Measurements from ENCODE around the gene HMGB2.
A peak's percentile ranks its signal among the peaks of the same experiment; 100 is the strongest.

HMGB2 gene

DNA sequence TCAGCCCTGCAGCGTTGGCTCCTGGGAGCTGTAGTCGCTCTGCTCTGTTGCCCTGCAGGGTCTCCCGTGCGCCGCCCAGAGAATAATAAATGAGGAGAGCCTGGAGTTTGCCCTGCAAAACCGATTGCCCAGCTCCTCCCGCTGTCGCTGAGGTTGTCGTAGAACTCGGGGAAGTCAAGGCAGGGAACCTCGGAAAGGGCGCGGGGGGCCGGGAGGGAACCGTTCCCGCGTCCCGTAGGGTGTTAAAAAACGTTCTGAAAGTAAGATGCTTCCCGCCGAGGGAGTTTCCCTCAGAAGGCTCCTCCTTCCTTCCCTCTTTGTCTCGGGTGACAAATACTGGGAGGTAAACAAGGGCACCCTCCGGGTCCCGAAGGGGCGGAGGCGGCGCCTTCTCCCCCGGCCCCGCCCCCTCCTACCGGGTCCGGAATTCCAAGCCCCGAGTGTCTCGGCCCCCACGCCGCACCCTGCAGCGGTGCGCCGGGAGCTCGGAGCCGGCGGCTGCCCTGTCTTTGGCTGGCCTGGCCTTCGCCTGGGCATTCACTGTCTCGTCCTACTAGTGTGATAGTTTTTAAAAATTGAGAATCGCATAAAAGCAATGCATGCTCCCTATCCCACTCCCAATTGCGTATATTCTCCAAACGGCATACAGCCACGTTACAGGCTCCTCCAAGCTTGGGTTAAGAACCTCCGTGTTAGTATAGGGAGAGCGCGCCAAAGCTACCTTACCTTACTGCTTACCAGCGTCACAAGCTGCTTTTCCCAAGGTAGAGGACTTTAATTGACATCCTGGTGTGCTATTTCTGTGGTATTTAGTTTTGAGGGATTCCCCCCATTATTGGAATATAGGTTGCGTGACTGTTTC is 964 bp upstream of the HMGB2 start:
- peak; percentile 86 for DNase-seq

DNA sequence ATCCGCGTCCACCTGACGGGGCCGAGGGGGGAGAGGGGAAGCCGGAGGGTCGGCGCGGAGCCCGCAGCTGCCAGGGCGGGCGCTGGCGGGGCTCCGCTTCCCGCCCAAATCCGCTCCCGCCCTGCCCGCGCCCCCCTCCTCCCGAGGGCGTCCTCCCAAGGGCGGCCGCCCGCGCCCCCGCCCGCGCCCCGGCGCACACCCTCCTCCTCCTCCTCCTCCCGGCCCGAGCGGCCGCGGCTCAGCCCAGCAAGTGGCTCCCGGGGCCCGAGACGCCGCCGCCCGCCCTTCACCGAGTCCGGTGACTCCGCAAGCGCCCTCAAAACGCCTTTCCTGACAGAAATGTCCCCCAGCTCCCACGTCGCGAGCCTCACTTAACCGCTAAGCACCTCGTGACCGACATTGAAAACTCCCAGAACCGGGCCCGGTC is 487 bp downstream of the HMGB2 start:
- no peak for DNase-seq

DNA sequence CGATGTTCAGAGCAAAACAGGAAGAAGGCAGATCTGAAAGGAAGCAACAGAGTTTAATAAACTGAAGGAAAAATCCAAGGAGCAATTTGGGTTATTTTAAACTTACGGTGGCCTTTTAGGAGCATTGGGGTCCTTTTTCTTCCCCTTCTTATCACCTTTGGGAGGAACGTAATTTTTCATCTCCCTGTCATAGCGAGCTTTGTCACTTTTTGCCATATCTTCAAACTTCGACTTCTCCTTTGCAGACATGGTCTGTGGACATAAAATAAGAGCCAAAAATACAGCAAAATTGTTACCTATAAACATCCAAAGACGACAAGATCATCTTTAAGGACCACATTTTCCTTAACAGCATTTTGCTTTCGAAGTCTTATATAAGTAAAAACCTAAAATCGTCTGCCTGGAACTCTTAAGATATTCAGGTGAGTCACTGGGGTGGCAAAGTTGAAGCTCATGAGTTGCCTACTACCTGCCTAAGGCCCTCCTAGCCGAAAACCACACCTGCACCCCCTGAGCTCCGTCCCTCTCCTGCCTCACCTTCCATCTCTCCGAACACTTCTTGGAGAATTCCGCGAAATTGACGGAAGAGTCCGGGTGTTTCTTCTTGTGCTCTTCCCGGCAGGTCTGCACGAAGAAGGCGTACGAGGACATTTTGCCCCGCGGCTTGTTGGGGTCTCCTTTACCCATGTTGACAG is 1.0 kb downstream of the HMGB2 start:
- no peak for DNase-seq

DNA sequence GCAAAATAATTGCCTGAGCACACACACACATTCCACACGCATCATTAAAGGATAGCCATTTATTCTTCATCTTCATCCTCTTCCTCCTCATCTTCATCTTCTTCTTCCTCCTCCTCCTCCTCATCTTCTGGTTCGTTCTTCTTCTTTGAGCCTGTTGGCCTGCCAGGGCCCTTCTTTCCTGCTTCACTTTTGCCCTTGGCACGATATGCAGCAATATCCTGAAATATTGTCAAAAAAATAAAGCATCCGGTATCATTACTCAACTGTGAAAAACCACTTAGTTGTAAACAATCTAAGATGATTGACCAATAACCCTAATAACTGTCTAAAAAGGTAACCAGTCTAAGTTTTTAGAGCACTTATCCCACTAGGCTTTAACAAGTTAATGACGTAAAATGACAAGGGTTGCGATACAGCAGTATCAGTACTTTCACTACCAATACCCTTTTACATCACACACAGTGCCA is 2.1 kb downstream of the HMGB2 start:
- no peak for DNase-seq

DNA sequence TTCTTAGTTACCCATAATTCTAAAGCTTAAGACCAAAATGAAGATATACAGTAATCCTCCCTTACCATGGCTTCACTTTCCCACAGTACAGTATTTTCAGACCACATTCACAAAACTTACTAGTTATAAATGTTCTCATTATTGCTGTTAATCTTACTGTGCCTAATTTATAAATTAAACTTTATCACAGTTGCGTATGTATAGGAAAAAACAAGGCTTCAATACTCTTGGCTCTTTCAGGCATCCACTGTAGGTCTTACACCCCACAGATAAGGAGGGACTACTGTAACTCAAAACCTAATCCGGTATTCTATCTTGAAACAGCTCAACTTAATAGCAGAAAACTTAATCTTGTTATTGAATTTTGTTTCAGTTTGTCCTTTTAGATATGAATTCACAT is 3.6 kb downstream of the HMGB2 start:
- DNase-seq = no peak

DNA sequence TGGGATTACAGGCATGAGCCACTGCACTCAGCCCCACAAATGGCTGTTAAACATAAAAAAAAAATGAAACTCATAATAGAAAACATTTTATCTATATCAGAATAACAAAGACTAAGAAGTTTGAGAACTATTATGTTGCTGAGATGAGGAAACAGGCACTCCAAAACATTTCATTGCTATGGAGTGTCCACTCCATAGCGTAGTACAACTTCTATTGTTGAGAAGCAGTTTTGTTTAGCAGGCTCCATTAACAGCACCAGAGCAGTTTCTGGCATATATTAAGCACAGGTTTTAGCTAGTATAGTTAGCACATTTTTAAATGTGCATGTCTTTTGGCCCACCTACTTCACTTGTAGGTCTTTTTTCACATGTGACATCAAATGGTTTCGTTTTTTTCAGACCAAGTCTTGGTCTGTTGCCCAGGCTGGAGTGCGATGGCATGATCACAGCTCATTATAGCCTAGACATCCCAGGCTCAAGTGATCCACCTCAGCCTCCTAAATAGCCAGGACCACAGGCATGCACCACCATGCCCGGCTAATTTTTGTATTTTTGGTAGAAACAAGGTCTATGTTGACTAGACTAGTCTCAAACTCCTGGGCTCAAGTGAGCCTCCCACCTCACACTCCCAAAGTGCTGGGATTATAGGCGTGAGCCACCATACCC is 5.8 kb downstream of the HMGB2 start:
- no peak for DNase-seq

DNA sequence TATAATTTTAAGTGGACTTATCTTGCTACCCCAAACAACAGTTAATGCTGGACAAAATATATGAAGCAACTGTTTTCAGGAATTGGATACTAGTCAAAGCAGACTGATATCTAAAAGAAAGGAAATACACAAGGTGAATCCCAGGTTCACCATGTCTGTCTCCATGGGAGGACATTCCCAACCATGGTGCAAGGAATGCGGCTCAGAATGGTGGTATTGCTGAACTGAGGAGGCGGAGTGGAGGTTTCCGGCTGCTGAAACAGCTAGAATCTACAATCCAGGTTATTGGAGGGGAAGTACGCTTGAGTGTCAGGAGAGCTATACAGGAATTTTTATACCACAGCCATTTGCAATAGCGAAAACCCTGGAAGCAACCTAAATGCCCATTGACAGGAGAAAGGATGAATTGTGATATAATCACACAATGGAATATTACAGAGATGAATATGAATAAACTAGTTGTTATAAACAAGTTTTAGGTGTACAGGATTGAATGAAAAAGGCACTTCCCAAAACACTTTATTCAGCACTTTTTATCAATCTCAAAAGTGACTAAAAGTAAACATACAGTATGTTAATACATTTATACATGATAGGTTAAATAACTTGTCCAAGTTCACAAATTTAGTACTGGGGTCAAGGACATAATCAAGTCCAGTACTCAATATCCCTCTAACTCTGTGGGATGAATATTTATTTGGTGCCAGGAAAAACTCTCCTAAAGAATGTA is 9.0 kb downstream of the HMGB2 start:
- peak; percentile 46 for DNase-seq

DNA sequence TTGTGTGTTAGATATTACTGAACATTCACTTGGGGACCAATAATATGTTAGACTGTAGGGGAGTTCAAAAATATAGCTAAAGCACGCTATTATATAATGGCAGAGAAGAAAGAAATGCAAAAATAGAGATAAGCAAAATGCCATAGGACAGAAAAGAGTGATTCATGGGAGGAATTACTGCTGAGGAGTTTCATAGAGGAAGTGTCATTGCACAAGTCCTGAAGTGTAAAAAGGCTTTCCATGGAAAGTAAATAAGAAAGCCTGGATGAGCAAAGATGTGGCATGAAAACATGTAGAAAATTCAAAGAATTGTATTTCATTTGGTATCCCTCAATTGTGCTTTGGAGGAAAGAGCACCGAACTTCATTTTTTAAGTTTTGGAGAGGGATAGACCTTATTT is 14.5 kb downstream of the HMGB2 start:
- DNase-seq = no peak

DNA sequence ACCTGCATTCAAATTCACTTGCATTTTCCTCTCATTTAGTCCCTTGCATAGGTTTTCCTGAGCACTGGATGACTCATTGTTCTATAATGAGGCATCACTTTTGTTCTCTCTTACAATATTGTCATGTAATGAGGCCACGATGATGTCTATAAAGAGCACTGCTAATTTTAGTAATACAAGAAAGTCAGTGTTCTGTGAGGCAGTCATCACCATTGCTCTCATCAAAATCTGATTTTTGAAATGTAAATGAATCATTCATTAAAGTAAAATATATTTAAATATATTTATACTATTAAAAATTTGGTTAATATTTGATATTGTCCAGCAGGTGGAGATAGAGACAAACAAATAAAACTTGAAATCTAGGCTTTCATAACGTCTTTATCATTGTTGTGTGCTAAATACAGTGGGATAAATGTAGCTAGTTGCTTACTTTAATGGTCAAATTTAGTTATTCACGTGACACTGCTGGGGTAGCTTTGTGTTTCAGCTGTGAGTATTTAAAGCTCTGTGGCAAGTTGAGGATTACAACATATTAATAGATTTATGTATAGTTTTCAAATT is 15.4 kb downstream of the HMGB2 start:
- peak; percentile 81 for DNase-seq

DNA sequence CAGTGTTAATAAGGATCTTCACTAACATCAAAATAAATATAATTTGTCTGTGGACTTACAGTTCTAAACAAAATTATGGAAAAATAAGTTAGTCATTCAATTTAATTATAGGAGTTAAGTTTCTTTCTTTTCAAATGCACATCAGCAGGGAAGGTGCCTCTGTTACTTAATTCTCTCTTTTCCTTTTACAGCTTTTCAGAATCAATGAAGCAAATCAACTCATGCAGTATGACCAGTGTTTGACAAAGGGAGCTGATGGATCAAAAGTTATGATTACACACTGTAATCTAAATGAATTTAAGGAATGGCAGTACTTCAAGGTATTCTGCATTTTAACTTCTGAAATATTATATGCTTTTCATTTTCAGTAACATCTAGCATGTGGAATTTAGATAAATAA is 15.9 kb downstream of the HMGB2 start:
- DNase-seq = peak; percentile 68

DNA sequence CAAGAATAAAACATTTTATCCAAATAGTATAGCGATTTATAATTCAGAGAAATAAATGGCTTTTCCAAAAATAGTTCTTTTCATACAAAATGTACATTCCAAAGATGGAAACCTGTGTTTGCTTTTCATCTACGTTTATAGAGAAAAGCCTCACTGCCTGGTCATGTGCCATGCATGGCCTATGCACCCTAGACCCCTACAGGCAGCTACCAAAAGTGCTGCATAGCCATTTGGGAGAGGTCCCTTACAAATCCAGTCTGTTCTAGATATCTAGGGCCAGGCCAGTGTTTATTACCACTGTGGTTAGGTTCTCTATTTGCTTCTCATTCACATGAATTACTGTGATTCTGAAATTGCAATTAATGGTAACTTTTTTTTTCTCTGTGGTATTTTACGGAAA is 17.2 kb downstream of the HMGB2 start:
- DNase-seq = no peak

DNA sequence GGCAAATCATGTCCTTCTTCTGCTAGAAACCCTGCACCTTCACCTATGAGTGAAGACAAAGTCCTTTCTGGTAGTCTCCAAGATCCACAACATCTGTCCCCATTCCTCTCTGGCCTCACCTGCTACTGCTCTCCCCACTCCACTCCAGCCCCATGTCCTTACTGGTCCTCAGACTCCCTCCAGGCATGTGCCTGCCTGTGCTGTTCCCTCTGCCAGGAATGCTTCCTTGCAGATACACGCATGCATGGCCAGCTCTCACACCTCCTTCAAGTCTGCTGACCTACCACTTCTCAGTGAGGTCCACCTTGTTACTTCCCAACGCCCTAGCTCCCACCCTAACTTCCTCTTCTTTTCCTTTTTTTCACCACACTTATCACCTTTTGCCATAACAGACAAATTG is 18.1 kb downstream of the HMGB2 start:
- DNase-seq = no peak

DNA sequence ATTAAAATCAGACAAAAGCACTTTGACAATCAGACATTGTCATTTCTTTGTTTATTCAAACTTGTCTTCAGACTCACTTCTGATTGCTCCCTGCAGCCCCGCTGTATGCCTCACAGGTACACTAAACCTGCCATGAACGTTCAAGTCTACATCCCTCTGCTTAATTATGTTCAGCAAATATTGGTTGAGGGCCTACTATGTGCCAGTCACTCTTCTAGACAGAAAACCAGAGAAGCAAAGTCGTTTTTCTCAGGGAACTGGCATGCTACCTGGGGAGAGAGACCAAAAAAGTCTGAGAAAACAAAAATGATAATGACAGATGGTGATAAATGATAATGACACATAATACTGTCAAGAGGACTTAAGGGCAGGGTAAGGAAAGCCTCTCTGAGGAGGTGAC is 19.4 kb downstream of the HMGB2 start:
- DNase-seq = no peak

DNA sequence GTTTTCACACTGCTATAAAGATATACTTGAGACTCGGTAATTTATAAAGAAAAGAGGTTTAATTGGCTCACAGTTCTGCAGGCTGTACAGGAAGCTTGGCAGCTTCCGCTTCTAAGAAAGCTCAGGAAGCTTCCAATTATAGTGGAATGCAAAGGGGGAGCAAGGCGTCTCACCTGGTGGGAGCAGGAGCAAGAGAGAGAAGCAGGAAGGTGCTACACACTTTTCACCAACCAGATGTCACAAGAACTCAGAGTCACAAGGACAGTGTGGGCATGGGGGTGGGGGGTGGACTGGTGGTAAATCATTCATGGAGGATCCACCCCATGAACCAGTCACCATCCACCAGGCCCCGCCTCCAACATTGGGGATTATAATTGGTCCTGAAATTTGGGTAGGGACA is 22.8 kb downstream of the HMGB2 start:
- no peak for DNase-seq

DNA sequence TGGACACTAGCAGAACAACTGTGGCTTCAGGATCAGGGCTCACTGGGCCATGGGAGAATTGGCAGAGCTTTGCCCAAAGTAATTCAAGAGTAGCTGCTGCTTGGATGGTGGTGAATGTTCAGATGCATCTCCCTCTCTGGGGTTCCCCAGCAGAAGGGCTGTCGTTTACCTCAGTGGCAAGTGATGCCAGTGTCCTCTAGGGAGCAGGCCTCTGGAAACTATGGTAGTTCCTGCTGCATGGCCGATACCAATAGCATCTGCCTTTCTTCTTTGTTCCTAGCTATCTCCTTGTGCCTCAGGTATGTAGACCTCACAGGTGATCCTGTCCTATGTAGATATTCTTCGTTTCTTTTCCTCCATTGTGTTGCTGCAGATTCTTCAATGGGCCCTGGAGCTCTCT is 26.4 kb downstream of the HMGB2 start:
- no peak for DNase-seq

DNA sequence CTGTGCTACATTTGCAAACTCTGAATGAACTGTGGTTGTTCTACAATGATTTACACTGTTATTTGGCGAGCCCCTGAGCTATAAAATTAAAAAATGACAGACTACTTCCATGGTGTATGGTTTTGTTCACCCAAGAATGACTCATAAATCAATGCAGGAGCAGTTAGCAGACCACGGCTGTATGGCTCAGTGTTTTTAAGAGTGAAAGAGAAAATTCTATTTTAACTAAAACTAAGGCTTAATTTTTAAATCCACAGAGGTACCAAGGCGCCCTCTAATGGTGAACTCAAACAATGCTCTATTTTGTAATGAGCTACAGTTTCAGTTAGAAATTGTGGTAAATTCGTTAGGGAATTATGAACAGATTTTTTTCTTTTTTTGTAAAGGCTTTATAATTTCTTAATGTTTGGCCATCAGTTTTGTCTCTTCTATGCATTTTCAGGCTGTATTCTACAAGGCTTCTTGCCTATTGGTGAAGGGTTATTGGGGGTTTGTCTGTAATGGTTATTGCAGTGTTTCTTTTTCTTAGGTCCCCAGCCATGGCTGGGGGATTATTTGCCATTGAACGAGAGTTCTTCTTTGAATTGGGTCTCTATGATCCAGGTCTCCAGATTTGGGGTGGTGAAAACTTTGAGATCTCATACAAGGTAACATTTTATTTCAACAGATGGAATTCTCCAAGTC is 32.5 kb downstream of the HMGB2 start:
- peak; percentile 20 for DNase-seq

DNA sequence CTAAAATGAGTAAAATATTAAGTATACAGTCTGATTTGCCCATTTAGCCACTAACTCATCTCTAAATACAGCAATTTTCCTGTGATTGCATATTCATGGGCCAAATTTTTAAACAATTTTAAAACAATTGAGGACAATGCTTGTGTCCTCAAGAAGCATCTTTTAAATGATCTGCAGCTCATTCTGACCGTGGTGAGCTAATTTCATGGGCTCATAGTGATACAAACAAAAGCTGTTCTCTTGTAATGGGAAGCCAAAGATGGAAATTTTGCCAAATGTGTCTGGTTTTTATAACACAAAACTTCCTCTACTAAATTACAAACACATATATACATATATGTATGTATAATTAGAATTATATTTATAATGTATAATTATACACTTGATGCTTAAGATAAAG is 39.7 kb downstream of the HMGB2 start:
- DNase-seq = no peak

DNA sequence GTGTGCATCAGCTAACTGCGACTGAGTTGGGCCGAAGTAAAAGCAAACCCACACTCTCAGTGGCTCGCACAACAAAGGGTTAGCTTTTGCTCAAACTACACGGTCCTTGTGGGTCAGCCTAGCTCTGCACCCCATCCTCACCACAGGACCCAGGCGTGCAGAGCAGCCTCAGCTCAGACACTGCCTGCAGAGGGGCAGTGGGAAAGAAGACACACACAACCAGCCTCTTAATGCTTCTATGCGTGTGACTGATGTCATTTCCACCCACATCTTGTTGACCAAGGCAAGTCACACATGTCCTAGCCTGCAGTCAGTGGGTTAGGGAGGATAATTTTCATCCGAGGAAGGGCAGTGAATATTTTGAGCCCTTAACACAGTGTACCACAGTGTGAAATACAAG is 40.5 kb downstream of the HMGB2 start:
- DNase-seq = no peak

DNA sequence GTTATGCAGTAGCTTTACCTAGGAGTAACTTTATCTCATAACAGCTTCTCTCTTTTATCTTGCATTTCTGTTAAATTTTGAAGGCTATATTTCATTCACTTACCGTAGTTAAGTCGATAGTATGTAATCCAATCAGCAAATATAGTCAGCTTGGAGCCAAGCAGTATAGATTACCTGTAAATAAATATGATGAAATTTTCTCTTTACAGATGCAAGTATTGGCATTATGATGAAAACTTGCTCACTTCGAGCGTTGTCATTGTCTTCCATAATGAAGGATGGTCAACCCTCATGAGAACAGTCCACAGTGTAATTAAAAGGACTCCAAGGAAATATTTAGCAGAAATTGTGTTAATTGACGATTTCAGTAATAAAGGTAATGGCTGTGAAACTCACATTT is 42.3 kb downstream of the HMGB2 start:
- DNase-seq = no peak

DNA sequence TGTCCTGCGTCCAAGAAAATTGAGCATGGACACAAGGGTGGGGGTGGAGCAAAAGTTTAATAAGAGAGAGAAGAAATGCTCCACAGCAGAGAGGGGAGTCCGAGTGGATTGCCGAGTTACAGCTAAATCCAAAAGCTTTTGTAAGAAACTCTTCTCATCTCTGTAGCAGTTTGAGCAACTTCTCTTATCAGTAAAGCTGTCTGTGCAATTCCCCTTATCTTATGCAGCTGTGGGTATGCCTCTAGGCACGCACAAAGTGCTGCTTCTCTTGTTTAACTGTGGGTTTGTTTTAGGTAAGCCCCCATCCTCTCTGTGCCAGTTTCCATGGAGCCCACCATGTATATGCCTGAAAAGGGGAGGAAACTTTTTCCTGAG is 44.8 kb downstream of the HMGB2 start:
- DNase-seq = no peak

DNA sequence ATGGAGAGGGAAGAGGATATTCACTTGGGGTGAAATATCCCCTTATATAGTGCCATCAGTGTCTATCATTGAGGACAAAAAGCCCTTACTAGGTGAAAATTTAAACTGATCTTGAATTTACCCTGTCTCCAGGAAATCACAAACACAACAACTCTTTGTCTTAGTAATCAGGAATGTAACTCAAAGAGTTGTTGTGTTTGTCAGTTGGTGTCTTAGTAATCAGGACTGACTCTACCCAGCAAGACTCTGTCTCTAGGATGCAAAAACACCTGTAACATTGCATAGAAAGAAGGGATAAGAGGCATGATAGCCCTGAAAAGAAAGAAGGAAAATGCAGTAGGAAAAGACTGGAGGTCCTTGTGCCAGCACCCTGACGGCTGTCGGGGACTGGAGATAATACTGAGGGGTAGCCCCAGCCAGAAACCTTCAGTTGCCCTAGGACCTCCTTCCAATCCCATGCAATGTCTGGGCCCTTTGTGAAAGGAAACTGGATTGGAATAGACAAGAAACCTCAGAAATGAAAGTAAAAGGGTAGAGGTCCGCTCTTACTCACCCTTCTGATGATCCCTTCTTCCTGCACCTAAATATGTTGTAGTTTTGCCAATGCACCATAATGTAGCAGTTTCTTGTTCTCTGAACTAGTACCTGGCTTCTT is 45.3 kb downstream of the HMGB2 start:
- no peak for DNase-seq

DNA sequence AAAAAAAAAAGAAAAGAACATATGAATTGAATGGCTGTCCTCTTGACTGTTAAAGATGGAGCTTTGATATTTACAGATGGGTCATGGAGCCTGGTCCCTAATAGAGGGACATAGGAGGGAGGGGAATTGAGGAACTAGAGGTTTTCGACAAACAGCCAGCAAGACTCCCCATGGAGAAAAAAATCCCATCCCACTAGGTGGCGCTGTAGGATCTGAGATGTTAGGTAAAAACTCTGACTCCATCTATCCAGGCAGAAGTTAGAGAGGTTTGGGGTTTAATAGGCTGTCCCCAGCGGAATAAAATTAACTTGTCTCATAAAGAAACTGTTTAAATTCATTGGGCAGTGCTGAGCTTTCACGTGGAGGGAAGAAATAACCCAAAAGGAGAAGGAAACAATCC is 45.9 kb downstream of the HMGB2 start:
- peak; percentile 16 for DNase-seq

Data from NCI-H748 treated with DMSO at 0.1 percent for 48 hours (cell line).